Frontal cortex (tissue), 4 donors: ENCODE results near the gene MAGEA9B. TPM values are rescaled to one million over a fixed set of nuclear protein-coding genes. Genes with fewer than 3 reads are reported as not detected.
"Not testable (repeated sequence)": the region's sequence is repeated elsewhere in the genome, so short reads cannot be mapped to it uniquely, and the experiment has no call there.

Experiments used
- DNase-seq, 2 donors: peaks; one replicate each; pipeline ENCODE4 v3.0.0; 2012; ENCODE audit warnings: low spot score in 2 of 2
- FAIRE-seq: peaks from 2 replicates; lab custom pipeline; 2012; peaks lifted over from hg19 to GRCh38; lab: Jason Lieb, UNC
- total RNA-seq: library from RNA; depleted of rRNA; stranded (reverse); fragments of >200 nt; gene quantifications from one replicate; pipeline ENCODE4 v1.2.3, GENCODE V29; 2014
- donor health status: control.
- donor health status: control.
- donor health status: control.

Gene MAGEA9B
- total RNA-seq, 1 donor from 2014 or later: not detected

GRCh38 chrX:149573456-149573855 lies 13.8 kb downstream of the MAGEA9B start:
- not testable (repeated sequence) for FAIRE-seq, DNase-seq

- no peak for FAIRE-seq
- no peak for DNase-seq
Observed at GRCh38 chrX:149572743-149573142, 14.5 kb downstream of the MAGEA9B start.

- DNase-seq: no peak
- FAIRE-seq: no peak
Observed at GRCh38 chrX:149571770-149572169, 15.5 kb downstream of the MAGEA9B start.

GRCh38 chrX:149570668-149571067 lies 16.6 kb downstream of the MAGEA9B start:
- FAIRE-seq: no peak

GRCh38 chrX:149569770-149570169 lies 17.5 kb downstream of the MAGEA9B start:
- DNase-seq (no peak), FAIRE-seq (no peak)

More at GRCh38 chrX:149570668-149571067, 16.6 kb downstream of the MAGEA9B start:
- DNase-seq: no peak

GRCh38 chrX:149568701-149569296 lies 18.5 kb downstream of the MAGEA9B start:
- DNase-seq (no peak), FAIRE-seq (no peak)

GRCh38 chrX:149567621-149568417 lies 19.4 kb downstream of the MAGEA9B start:
- FAIRE-seq (no peak), DNase-seq (no peak)

GRCh38 chrX:149563359-149563758 lies 23.9 kb downstream of the MAGEA9B start:
- FAIRE-seq: no peak
- no peak for DNase-seq

- DNase-seq, FAIRE-seq: not testable (repeated sequence)
Observed at GRCh38 chrX:149555251-149555650, 32.0 kb downstream of the MAGEA9B start.

GRCh38 chrX:149551939-149552248 lies 35.4 kb downstream of the MAGEA9B start:
- not testable (repeated sequence) for FAIRE-seq, DNase-seq

GRCh38 chrX:149551245-149551938 lies 35.9 kb downstream of the MAGEA9B start:
- not testable (repeated sequence) for FAIRE-seq, DNase-seq

- FAIRE-seq, DNase-seq: not testable (repeated sequence)
Observed at GRCh38 chrX:149550454-149550853, 36.8 kb downstream of the MAGEA9B start.

GRCh38 chrX:149549701-149550100 lies 37.6 kb downstream of the MAGEA9B start, which contains the start of gene HSFX3:
TSS of gene HSFX3 (minus strand) at chrX:149549924. CDS start at chrX:149549852, 72 bp downstream.
- not testable (repeated sequence) for FAIRE-seq, DNase-seq

GRCh38 chrX:149547782-149548181 lies 39.5 kb downstream of the MAGEA9B start:
- DNase-seq, FAIRE-seq: not testable (repeated sequence)

- DNase-seq, FAIRE-seq: not testable (repeated sequence)
Observed at GRCh38 chrX:149546962-149547361, 40.3 kb downstream of the MAGEA9B start.

GRCh38 chrX:149545545-149546543 lies 41.4 kb downstream of the MAGEA9B start:
- not testable (repeated sequence) for DNase-seq, FAIRE-seq

- DNase-seq (no peak), FAIRE-seq (no peak)
Observed at GRCh38 chrX:149541521-149542047, 45.7 kb downstream of the MAGEA9B start.

GRCh38 chrX:149540621-149541520 lies 46.4 kb downstream of the MAGEA9B start, which contains the start of gene EOLA1:
TSS of gene EOLA1 (plus strand) at chrX:149541012. CDS start at chrX:149545631, 4,619 bp downstream.
- no peak for FAIRE-seq
- DNase-seq: peak in 1 of 2 donors; percentile 35
